GM12874 (cell line): ENCODE results near the gene SNX30.
A peak's percentile ranks its signal among the peaks of the same experiment; 100 is the strongest.

Source experiments
- CTCF ChIP-seq: IDR thresholded peaks from 2 replicates; pipeline ENCODE4 v1.5.1; 2011; ENCODE audit warnings: low read depth, mild to moderate bottlenecking, control low read depth, low read length, moderate library complexity; ENCODE audit not compliant: insufficient read depth

The SNX30 gene

GRCh38 chr9:112880650-112881049, 130.1 kb downstream of the SNX30 start:
- no peak for TF ChIP-seq CTCF

GRCh38 chr9:112881331-112881730, 130.8 kb downstream of the SNX30 start:
- no peak for TF ChIP-seq CTCF

- TF ChIP-seq CTCF: no peak
Observed at GRCh38 chr9:112884101-112884500, 133.5 kb downstream of the SNX30 start.

GRCh38 chr9:112884721-112885120, 134.2 kb downstream of the SNX30 start:
- no peak for TF ChIP-seq CTCF

- TF ChIP-seq CTCF: no peak
Observed at GRCh38 chr9:112885324-112885723, 134.8 kb downstream of the SNX30 start.

GRCh38 chr9:112886351-112886750, 135.8 kb downstream of the SNX30 start:
- no peak for TF ChIP-seq CTCF

GRCh38 chr9:112887381-112887780, 136.8 kb downstream of the SNX30 start:
- peak; percentile 49 for TF ChIP-seq CTCF
